IMR-90 (cell line): ENCODE data around the gene NUDT4B. TPM values are rescaled to one million over a fixed set of nuclear protein-coding genes. Genes with fewer than 3 reads are reported as not detected.
"Not testable (repeated sequence)": the region's sequence is repeated elsewhere in the genome, so short reads cannot be mapped to it uniquely, and the experiment has no call there.

Experiments used
- ATAC-seq: fragments of 200-7000 bp; cut with Tn5 transposase; 2 replicates; pipeline ENCODE4 v1.9.1; 2020; ENCODE audit warnings: low read depth, mild to moderate bottlenecking, moderate library complexity
- BruUV-seq: library from RNA; stranded (reverse); fragments of 400-500 nt; replicated peaks from 2 replicates; lab custom pipeline; 2021; lab: Mats Ljungman, UMichigan
- CTCF ChIA-PET: fragments of 300-600 bp; formaldehyde crosslinking; extraction: SDS; loops from one replicate; lab custom pipeline; 2021; ENCODE audit warnings: antibody characterized with exemption; lab: Yijun Ruan, JAX
- POLR2A ChIA-PET: fragments of 300-600 bp; sonication (Branson Sonifier 250); formaldehyde crosslinking; loops from one replicate; lab custom pipeline; 2022; ENCODE audit warnings: antibody characterized with exemption; ENCODE audit not compliant: unreplicated experiment; lab: Charles Lee
- DNase-seq: peaks from one replicate; pipeline ENCODE4 v3.0.0; 2013
- H2AFZ ChIP-seq: replicated peaks from 2 replicates; pipeline ENCODE3; 2013; ENCODE audit warnings: low read length, mild to moderate bottlenecking; ENCODE audit not compliant: poor library complexity
- H2AK5ac ChIP-seq: 2 replicates; pipeline ENCODE4 v1.6.1; 2013; ENCODE audit warnings: low read depth, low read length, inconsistent platforms
- H2AK9ac ChIP-seq: replicated peaks from 2 replicates; pipeline ENCODE3; 2013; ENCODE audit warnings: mild to moderate bottlenecking, low read depth, low read length, moderate library complexity; ENCODE audit not compliant: poor library complexity
- H2BK120ac ChIP-seq: 2 replicates; pipeline ENCODE4 v1.6.1; 2013; ENCODE audit warnings: low read depth, low read length, inconsistent platforms
- H2BK15ac ChIP-seq: 3 replicates; pipeline ENCODE4 v1.6.1; 2013; ENCODE audit warnings: low read depth, low read length, inconsistent platforms
- H2BK20ac ChIP-seq: 2 replicates; pipeline ENCODE4 v1.6.1; 2013; ENCODE audit warnings: low read depth, mild to moderate bottlenecking, inconsistent platforms, low read length, moderate library complexity
- H2BK5ac ChIP-seq: 2 replicates; pipeline ENCODE4 v1.6.1; 2013; ENCODE audit warnings: mild to moderate bottlenecking, low read depth, low read length, inconsistent platforms; ENCODE audit not compliant: poor library complexity, severe bottlenecking
- H3K14ac ChIP-seq: replicated peaks from 2 replicates; pipeline ENCODE4 v1.6.1; 2013; ENCODE audit warnings: low read depth, low read length, inconsistent platforms
- H3K18ac ChIP-seq: 2 replicates; pipeline ENCODE4 v1.6.1; 2013; ENCODE audit warnings: low read depth, low read length, control low read depth
- H3K23ac ChIP-seq: 2 replicates; pipeline ENCODE4 v1.6.1; 2013; ENCODE audit warnings: low read depth, low read length, inconsistent platforms
- H3K27ac ChIP-seq: 2 replicates; pipeline ENCODE4 v1.5.1; 2013; ENCODE audit warnings: mild to moderate bottlenecking, control low read depth, low read length; ENCODE audit not compliant: insufficient read depth
- H3K27me3 ChIP-seq: 2 replicates; pipeline ENCODE4 v1.6.1; 2013; ENCODE audit warnings: low read length; ENCODE audit not compliant: control insufficient read depth, insufficient read depth
- H3K36me3 ChIP-seq: 2 replicates; pipeline ENCODE4 v1.6.1; 2013; ENCODE audit warnings: low read length, mixed read lengths; ENCODE audit not compliant: control insufficient read depth, insufficient read depth
- H3K4ac ChIP-seq: 2 replicates; pipeline ENCODE4 v1.6.1; 2013; ENCODE audit warnings: low read depth, low read length, inconsistent platforms
- H3K4me1 ChIP-seq: 2 replicates; pipeline ENCODE4 v1.6.1; 2013; ENCODE audit warnings: low read length, mixed read lengths; ENCODE audit not compliant: control insufficient read depth, insufficient read depth
- H3K4me2 ChIP-seq: 2 replicates; pipeline ENCODE4 v1.6.1; 2013; ENCODE audit warnings: low read depth, mild to moderate bottlenecking, control low read depth, low read length, moderate library complexity
- H3K4me3 ChIP-seq: 2 replicates; pipeline ENCODE4 v1.5.1; 2013; ENCODE audit warnings: low read depth, mild to moderate bottlenecking, control low read depth, low read length, moderate library complexity; ENCODE audit not compliant: insufficient read depth
- H3K56ac ChIP-seq: 2 replicates; pipeline ENCODE4 v1.6.1; 2013; ENCODE audit warnings: low read length, inconsistent platforms; ENCODE audit not compliant: insufficient read depth; ENCODE audit errors: extremely low read depth
- H3K79me1 ChIP-seq, 2 experiments: 2 replicates each; pipeline ENCODE4 v1.6.1; 2013; ENCODE audit warnings: low read length in 2 of 2, inconsistent platforms in 1 of 2, low read depth in 1 of 2
- H3K9ac ChIP-seq: 2 replicates; pipeline ENCODE4 v1.6.1; 2013; ENCODE audit warnings: low read depth, low read length, control low read depth
- H3K9me1 ChIP-seq: 2 replicates; pipeline ENCODE4 v1.6.1; 2013; ENCODE audit warnings: low read length, inconsistent platforms; ENCODE audit not compliant: insufficient read depth
- H3K9me3 ChIP-seq: 2 replicates; pipeline ENCODE4 v1.6.1; 2013; ENCODE audit warnings: low read length; ENCODE audit not compliant: control insufficient read depth, insufficient read depth
- H4K20me1 ChIP-seq: 2 replicates; pipeline ENCODE4 v1.6.1; 2013; ENCODE audit warnings: low read length, inconsistent platforms; ENCODE audit not compliant: insufficient read depth
- H4K5ac ChIP-seq: 2 replicates; pipeline ENCODE4 v1.6.1; 2013; ENCODE audit warnings: mild to moderate bottlenecking, low read depth, low read length, control low read depth
- H4K8ac ChIP-seq, 2 experiments: 2 replicates each; pipeline ENCODE4 v1.6.1; 2013; ENCODE audit warnings: low read depth in 2 of 2, low read length in 2 of 2, control low read depth in 1 of 2, inconsistent platforms in 1 of 2
- H4K91ac ChIP-seq: 2 replicates; pipeline ENCODE4 v1.6.1; 2013; ENCODE audit warnings: low read depth, low read length, inconsistent platforms; ENCODE audit not compliant: insufficient read depth
- WGBS, 2 experiments: methylation state at CpG; one replicate each; pipeline versions ENCODE4 v1.1.5 to v1.1.7; 2013; ENCODE audit warnings: missing lambda C conversion rate in 2 of 2; ENCODE audit not compliant: insufficient read length in 1 of 2; ENCODE audit errors: extremely low coverage in 2 of 2; 5-methylcytosine and 5-hydroxymethylcytosine counted together
- dilution Hi-C: fragments of 300-500 bp; cut with HindIII; formaldehyde crosslinking; loops from one replicate; pipeline ENCODE4 v1.14.3; 2018; ENCODE audit warnings: low sequenced_read_pairs; ENCODE audit not compliant: unreplicated experiment
- in situ Hi-C: fragments of 300-500 bp; cut with MboI; formaldehyde crosslinking; loops from 3 replicates; pipeline ENCODE4 v1.14.3; 2019; ENCODE audit warnings: low sequenced_read_pairs, inconsistent platforms, mixed read lengths
- intact Hi-C: fragments of 100-400 bp; cut with micrococcal nuclease; formaldehyde crosslinking; loops from 2 replicates; pipeline ENCODE4 v1.10.0; 2022
- polyA plus RNA-seq, 3 experiments: library from polyadenylated mRNA; depleted of rRNA; stranded (reverse); fragments of >200 nt; gene quantifications; 2 replicates each; pipeline ENCODE4 v1.2.3, GENCODE V29; 2012; ENCODE audit warnings: low replicate concordance in 1 of 3
- total RNA-seq: library from RNA; depleted of rRNA; stranded (reverse); fragments of >200 nt; gene quantifications from 2 replicates; pipeline ENCODE4 v1.2.3, GENCODE V29; 2012

Gene NUDT4B
- total and polyA plus RNA-seq, 2 of the 4 experiments (the other 2 are of a cell fraction) = 10.6 to 19.9 TPM

- H3K9ac ChIP-seq, H2AK9ac ChIP-seq, H3K27me3 ChIP-seq, H3K36me3 ChIP-seq, dilution Hi-C loops, H4K91ac ChIP-seq, DNase-seq, H4K5ac ChIP-seq, in situ Hi-C loops, intact Hi-C loops, H3K4me3 ChIP-seq, H3K27ac ChIP-seq, BruUV-seq, H4K8ac ChIP-seq, H3K56ac ChIP-seq, H3K4me2 ChIP-seq, H3K14ac ChIP-seq, H3K18ac ChIP-seq, CTCF ChIA-PET, H2BK15ac ChIP-seq, H2BK120ac ChIP-seq, H2AK5ac ChIP-seq, ATAC-seq, H3K4ac ChIP-seq, H2AFZ ChIP-seq, POLR2A ChIA-PET, H3K79me1 ChIP-seq, H4K20me1 ChIP-seq, H2BK20ac ChIP-seq, H2BK5ac ChIP-seq, H3K23ac ChIP-seq, H3K9me1 ChIP-seq, H3K4me1 ChIP-seq, H3K9me3 ChIP-seq: not testable (repeated sequence)
- no CpG with 5 or more reads among the region's 5 CpGs for WGBS, 2 experiments
Observed at GRCh38 chr1:148765238-148766019, 16.9 kb downstream of the NUDT4B start.

- H3K9ac ChIP-seq, H2BK5ac ChIP-seq, H2AK5ac ChIP-seq, H3K4me2 ChIP-seq, H2BK120ac ChIP-seq, H4K5ac ChIP-seq, CTCF ChIA-PET, H3K23ac ChIP-seq, H3K79me1 ChIP-seq, H3K18ac ChIP-seq, H2AFZ ChIP-seq, H3K27me3 ChIP-seq, POLR2A ChIA-PET, H3K36me3 ChIP-seq, H3K27ac ChIP-seq, in situ Hi-C loops, H4K8ac ChIP-seq, H3K9me3 ChIP-seq, H2AK9ac ChIP-seq, H3K9me1 ChIP-seq, BruUV-seq, H3K4me1 ChIP-seq, H3K56ac ChIP-seq, H2BK20ac ChIP-seq, H4K91ac ChIP-seq, H3K4me3 ChIP-seq, ATAC-seq, H3K4ac ChIP-seq, H4K20me1 ChIP-seq, H3K14ac ChIP-seq, DNase-seq, intact Hi-C loops, dilution Hi-C loops, H2BK15ac ChIP-seq: not testable (repeated sequence)
- WGBS, 2 experiments = no CpG with 5 or more reads among the region's 2 CpGs
Observed at GRCh38 chr1:148768541-148768940, 20.0 kb downstream of the NUDT4B start.
